GM12872 (cell line): ENCODE results near the gene KANK2.

ENCODE experiments used
- CTCF ChIP-seq: IDR thresholded peaks from 3 replicates; pipeline ENCODE4 v1.5.1; 2011; ENCODE audit warnings: low read depth, mild to moderate bottlenecking, low read length, moderate library complexity; ENCODE audit not compliant: insufficient read depth

KANK2 gene

GRCh38 chr19:11174336-11174735, 23.0 kb downstream of the KANK2 start:
- TF ChIP-seq CTCF, result no peak

DNA sequence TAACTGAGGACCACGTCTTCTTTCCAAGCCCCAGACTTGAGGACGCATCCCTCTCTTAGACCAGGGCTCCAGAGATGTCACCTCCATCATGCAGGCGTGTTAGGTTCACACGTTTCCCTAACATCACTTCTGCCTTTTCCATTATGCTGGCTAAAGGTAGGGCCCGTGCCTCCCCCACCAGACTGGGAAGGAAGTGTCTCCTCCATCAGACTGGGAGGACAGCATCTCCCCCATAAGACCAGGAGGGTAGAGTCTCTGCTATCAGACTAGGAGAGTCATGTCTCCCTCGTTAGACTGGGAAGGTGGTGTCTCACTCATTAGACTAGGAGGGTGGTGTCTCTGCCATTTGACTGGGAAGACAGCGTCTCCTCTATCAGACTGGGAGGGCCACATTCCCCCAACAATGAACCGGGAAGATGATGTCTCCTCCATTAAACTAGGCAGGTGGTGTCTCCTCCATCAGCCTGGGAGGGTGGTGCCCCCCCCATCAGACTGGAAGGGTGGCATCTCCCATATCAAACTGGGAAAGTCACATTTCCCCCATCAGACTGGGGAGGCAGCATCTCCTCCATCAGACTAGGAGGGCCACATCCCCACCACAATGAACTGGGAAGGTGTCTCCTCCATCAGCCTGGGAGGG, 23.7 kb downstream of the KANK2 start:
- TF ChIP-seq CTCF, result no peak

DNA sequence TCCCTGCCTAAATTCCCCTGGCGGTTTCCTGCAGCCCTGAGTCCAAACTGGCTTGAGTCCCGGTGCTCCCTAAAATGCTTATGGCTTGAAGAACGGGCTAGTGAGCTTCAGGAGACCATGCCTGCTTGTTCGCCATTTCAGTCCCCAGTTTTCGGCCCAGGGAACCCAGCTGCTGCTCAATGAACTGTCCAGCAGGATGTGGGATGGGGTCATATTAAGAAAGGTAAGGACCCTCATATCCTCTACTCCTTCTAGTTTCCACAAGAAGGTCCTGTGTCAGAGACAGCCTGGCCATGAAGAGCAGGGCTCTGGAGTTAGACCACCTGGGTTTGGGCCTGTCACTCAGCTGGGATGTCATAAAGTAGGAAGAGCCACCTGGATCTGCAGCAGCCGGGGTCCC, 24.8 kb downstream of the KANK2 start:
- TF ChIP-seq CTCF, result no peak

GRCh38 chr19:11171144-11171543, 26.2 kb downstream of the KANK2 start:
- TF ChIP-seq CTCF, result no peak

DNA sequence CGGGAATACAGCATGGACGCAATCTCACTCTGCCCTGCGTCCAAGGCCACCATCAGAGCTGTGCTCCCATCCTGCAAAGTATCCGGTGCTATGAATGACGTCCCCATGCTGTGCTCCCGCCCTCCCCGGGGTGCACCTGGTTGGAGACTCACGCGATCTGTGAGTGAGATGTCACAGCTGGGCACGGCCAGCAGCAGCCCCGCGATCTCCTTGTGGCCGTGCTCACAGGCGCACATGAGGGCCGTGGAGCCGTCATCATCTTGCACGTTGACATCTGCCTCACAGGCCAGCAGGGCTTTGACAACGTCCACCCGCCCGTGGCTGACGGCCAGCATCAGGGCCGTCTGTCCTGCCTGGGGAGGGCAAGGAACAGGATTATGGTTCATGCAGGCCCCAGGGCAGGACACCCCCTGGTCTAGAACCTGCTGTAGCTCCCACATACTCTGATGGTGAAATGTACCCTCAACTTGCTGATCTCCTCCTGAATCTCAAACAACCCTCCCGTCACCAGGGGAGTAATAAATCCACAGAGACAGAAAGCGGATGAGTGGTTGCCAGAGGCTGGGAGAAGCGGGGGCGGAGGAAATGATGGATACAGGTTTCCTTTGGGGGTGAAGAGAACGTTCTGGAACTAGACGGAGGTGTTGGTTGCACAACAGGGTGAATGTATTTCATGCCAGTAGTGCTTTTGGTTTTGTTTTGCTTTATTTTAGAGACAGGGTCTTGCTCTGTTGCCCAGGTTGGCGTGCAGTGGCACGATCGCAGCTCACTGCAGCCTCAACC, 27.3 kb downstream of the KANK2 start:
- TF ChIP-seq CTCF, result no peak

- TF ChIP-seq CTCF, result no peak
Measured at GRCh38 chr19:11168568-11168967, 28.8 kb downstream of the KANK2 start.

DNA sequence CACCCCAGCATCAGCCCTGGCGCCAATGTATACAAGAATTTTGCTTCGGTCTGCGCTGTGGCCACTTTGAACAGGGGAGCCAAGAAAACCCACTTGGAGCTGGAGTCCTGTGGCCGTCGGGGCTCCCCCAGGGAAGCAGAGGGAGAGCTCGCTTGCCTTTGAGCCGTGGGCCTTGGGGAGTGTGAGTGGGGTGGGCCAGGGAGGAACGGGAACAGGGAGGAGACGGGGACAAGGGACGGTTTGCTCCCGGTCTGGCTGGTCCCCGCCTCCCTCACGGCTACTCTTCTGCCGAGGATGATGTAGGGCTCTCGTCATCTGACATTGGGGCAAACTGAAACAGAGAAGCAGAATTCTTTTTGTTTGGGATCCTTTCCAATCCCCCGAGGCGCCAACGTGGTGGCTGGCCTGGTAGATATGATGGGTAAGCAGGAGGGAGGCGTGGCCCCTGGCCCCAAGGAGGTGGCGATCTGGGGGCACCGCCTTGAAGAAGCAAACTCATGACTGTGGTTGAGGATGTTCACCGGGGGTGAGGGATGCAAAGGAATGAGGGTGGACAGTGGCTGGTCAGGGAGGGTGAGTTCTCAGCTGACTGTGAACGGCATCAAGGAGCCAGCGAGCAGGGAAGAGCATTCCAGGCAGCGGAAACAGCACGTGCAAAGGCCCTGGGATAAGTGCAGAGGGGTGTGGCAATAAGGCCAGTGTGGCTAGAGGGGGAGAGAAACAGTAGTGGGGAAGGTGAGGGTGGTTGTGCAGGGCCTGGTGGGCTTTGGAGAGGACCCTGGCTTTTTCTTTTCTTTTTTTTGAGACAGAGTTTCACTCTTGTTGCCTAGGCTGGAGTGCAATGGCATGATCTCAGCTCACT, 30.8 kb downstream of the KANK2 start:
- TF ChIP-seq CTCF, result no peak
